Measurements from ENCODE around the gene MAPKAPK3. TPM values are rescaled to one million over a fixed set of nuclear protein-coding genes. Genes with fewer than 3 reads are reported as not detected.

Gene MAPKAPK3
- polyA plus RNA-seq, 1 donor from 2014 or later, result 4.3 TPM

GRCh38 chr3:50585919-50586762 lies 30.8 kb upstream of the MAPKAPK3 start:
- Histone ChIP-seq H3K27ac (ENCODE audit: low read length) (no peak overlapping the region), H3K4me2 (ENCODE audit: low read length) (no peak overlapping the region), H2AFZ (ENCODE audit: low read depth, low read length) (no peak overlapping the region), H3K9me2 (ENCODE audit: insufficient read depth, low read length) (no peaks in the 10 kb centered on the region), H3F3A (ENCODE audit: insufficient read depth, low read length, poor library complexity, severe bottlenecking) (no peaks in the 10 kb centered on the region), H3K9ac (ENCODE audit: low read length) (no peak overlapping the region), H3K36me3 (ENCODE audit: insufficient read depth, low read length) (no peaks in the 10 kb centered on the region), H4K20me1 (ENCODE audit: insufficient read depth) (no peaks in the 10 kb centered on the region), H3K27me3 (ENCODE audit: insufficient read depth, low read depth, low read length) (no peaks in the 10 kb centered on the region), H3K9me3 (ENCODE audit: low read length) (no peaks in the 10 kb centered on the region), H3K79me2 (replicated peaks; ENCODE audit: insufficient read depth, low read length) (no peaks in the 10 kb centered on the region), H3K4me3 (ENCODE audit: low read length) (no peak overlapping the region)
- TF ChIP-seq POLR2AphosphoS5 (IDR thresholded peaks at IDR 0.05) (no peak), REST (IDR thresholded peaks at IDR 0.05; ENCODE audit: borderline replicate concordance) (no peak), EP300 (conservative IDR thresholded peaks at IDR 0.05; ENCODE audit: poor library complexity, severe bottlenecking) (no peak), MXI1 (conservative IDR thresholded peaks at IDR 0.05; ENCODE audit: poor library complexity, severe bottlenecking) (no peak), RAD21 (conservative IDR thresholded peaks at IDR 0.05) (no peak), EZH2 (IDR thresholded peaks at IDR 0.05; ENCODE audit: borderline replicate concordance, insufficient read depth, low read length, poor library complexity, severe bottlenecking) (no peak), TAF1 (IDR thresholded peaks at IDR 0.05; ENCODE audit: low read depth) (no peak), SMC3 (conservative IDR thresholded peaks at IDR 0.05; ENCODE audit: poor library complexity) (no peak)
- TF ChIP-seq, protein P1, sequence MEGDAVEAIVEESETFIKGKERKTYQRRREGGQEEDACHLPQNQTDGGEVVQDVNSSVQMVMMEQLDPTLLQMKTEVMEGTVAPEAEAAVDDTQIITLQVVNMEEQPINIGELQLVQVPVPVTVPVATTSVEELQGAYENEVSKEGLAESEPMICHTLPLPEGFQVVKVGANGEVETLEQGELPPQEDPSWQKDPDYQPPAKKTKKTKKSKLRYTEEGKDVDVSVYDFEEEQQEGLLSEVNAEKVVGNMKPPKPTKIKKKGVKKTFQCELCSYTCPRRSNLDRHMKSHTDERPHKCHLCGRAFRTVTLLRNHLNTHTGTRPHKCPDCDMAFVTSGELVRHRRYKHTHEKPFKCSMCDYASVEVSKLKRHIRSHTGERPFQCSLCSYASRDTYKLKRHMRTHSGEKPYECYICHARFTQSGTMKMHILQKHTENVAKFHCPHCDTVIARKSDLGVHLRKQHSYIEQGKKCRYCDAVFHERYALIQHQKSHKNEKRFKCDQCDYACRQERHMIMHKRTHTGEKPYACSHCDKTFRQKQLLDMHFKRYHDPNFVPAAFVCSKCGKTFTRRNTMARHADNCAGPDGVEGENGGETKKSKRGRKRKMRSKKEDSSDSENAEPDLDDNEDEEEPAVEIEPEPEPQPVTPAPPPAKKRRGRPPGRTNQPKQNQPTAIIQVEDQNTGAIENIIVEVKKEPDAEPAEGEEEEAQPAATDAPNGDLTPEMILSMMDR (IDR thresholded peaks at IDR 0.05; ENCODE audit: poor library complexity, severe bottlenecking), result no peak

DNA sequence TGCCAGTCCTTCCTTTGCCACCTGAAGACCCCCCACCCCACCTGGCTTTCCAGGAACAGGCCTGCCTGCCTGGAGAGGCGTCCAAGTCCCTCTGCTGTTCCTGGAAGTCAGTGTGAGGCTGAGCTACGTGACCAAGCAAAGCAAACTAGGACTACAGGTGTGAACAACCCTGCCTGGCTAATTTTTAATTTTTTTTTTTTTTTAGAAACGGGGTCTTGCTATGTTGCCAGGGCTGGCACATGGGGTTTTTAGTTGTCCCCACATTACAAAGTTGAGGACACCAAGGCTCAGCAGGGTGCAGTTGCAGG lies 30.2 kb upstream of the MAPKAPK3 start:
- H3K9me3 ChIP-seq (ENCODE audit: low read length), result no peaks in the 10 kb centered on the region
- H3K27ac ChIP-seq (ENCODE audit: low read length), result no peak overlapping the region
- H4K20me1 ChIP-seq (ENCODE audit: insufficient read depth), result no peaks in the 10 kb centered on the region
- H3K9me2 ChIP-seq (ENCODE audit: insufficient read depth, low read length), result no peaks in the 10 kb centered on the region
- H3K4me2 ChIP-seq (ENCODE audit: low read length), result no peak overlapping the region
- no peaks in the 10 kb centered on the region for H3K36me3 ChIP-seq (ENCODE audit: insufficient read depth, low read length)
- H3K4me3 ChIP-seq (ENCODE audit: low read length), result no peak overlapping the region
- no peaks in the 10 kb centered on the region for H3K79me2 ChIP-seq (replicated peaks; ENCODE audit: insufficient read depth, low read length)
- no peaks in the 10 kb centered on the region for H3K27me3 ChIP-seq (ENCODE audit: insufficient read depth, low read depth, low read length)
- no peak overlapping the region for H3K9ac ChIP-seq (ENCODE audit: low read length)
- TF ChIP-seq MXI1 (conservative IDR thresholded peaks at IDR 0.05; ENCODE audit: poor library complexity, severe bottlenecking) (no peak), TAF1 (IDR thresholded peaks at IDR 0.05; ENCODE audit: low read depth) (no peak), SMC3 (conservative IDR thresholded peaks at IDR 0.05; ENCODE audit: poor library complexity) (no peak), POLR2AphosphoS5 (IDR thresholded peaks at IDR 0.05) (no peak), RAD21 (conservative IDR thresholded peaks at IDR 0.05) (no peak), EZH2 (IDR thresholded peaks at IDR 0.05; ENCODE audit: borderline replicate concordance, insufficient read depth, low read length, poor library complexity, severe bottlenecking) (no peak), REST (IDR thresholded peaks at IDR 0.05; ENCODE audit: borderline replicate concordance) (no peak), EP300 (conservative IDR thresholded peaks at IDR 0.05; ENCODE audit: poor library complexity, severe bottlenecking) (no peak)
- TF ChIP-seq, protein P1 (IDR thresholded peaks at IDR 0.05; ENCODE audit: poor library complexity, severe bottlenecking), result no peak
- no peaks in the 10 kb centered on the region for H3F3A ChIP-seq (ENCODE audit: insufficient read depth, low read length, poor library complexity, severe bottlenecking)
- H2AFZ ChIP-seq (ENCODE audit: low read depth, low read length), result no peak overlapping the region
